ENCODE data around the gene FSTL5. TPM values are rescaled to one million over a fixed set of nuclear protein-coding genes. Genes with fewer than 3 reads are reported as not detected.

FSTL5 gene
- total RNA-seq, 2 donors from 2014 or later: not detected

GRCh38 chr4:161522031-161522430 lies 641.8 kb downstream of the FSTL5 start:
- H3K36me3 Mint-ChIP-seq (ENCODE audit: low read depth): no peaks in the 10 kb centered on the region
- H3K4me1 Mint-ChIP-seq: no peaks in the 10 kb centered on the region
- no peaks in the 10 kb centered on the region for H3K27me3 Mint-ChIP-seq
- H3K27ac Mint-ChIP-seq: no peak overlapping the region
- H3K4me3 Mint-ChIP-seq: no peak overlapping the region
- ATAC-seq: no peak
- H3K9me3 ChIP-seq (ENCODE audit: control insufficient read depth, low read length, poor library complexity, severe bottlenecking): no peaks in the 10 kb centered on the region
- no peak for DNase-seq

GRCh38 chr4:161519611-161520010 lies 644.2 kb downstream of the FSTL5 start:
- H3K36me3 Mint-ChIP-seq (ENCODE audit: low read depth): no peaks in the 10 kb centered on the region
- H3K9me3 ChIP-seq (ENCODE audit: control insufficient read depth, low read length, poor library complexity, severe bottlenecking): no peaks in the 10 kb centered on the region
- no peaks in the 10 kb centered on the region for H3K27me3 Mint-ChIP-seq
- H3K4me3 Mint-ChIP-seq: no peak overlapping the region
- H3K4me1 Mint-ChIP-seq: no peaks in the 10 kb centered on the region
- no peak for DNase-seq
- ATAC-seq: no peak
- no peak overlapping the region for H3K27ac Mint-ChIP-seq

GRCh38 chr4:161517941-161518340 lies 645.9 kb downstream of the FSTL5 start:
- H3K9me3 ChIP-seq (ENCODE audit: control insufficient read depth, low read length, poor library complexity, severe bottlenecking): no peaks in the 10 kb centered on the region
- no peak for ATAC-seq
- Mint-ChIP-seq H3K36me3 (ENCODE audit: low read depth) (no peaks in the 10 kb centered on the region), H3K27ac (no peak overlapping the region), H3K4me1 (no peaks in the 10 kb centered on the region), H3K4me3 (no peak overlapping the region), H3K27me3 (no peaks in the 10 kb centered on the region)
- no peak for DNase-seq

GRCh38 chr4:161505141-161505540 lies 658.7 kb downstream of the FSTL5 start:
- Mint-ChIP-seq H3K4me3 (no peak overlapping the region), H3K27me3 (no peaks in the 10 kb centered on the region), H3K4me1 (no peaks in the 10 kb centered on the region), H3K27ac (no peak overlapping the region), H3K36me3 (ENCODE audit: low read depth) (no peaks in the 10 kb centered on the region)
- no peak for DNase-seq
- H3K9me3 ChIP-seq (ENCODE audit: control insufficient read depth, low read length, poor library complexity, severe bottlenecking): no peaks in the 10 kb centered on the region
- no peak for ATAC-seq

- no peak for DNase-seq
- no peaks in the 10 kb centered on the region for H3K4me1 Mint-ChIP-seq
- ATAC-seq: no peak
- no peak overlapping the region for H3K27ac Mint-ChIP-seq
- no peaks in the 10 kb centered on the region for H3K36me3 Mint-ChIP-seq (ENCODE audit: low read depth)
- no peaks in the 10 kb centered on the region for H3K27me3 Mint-ChIP-seq
- no peak overlapping the region for H3K4me3 Mint-ChIP-seq
- H3K9me3 ChIP-seq (ENCODE audit: control insufficient read depth, low read length, poor library complexity, severe bottlenecking): no peaks in the 10 kb centered on the region
Measured at GRCh38 chr4:161498155-161498554, 665.6 kb downstream of the FSTL5 start.

GRCh38 chr4:161486461-161486860 lies 677.3 kb downstream of the FSTL5 start:
- H3K4me1 Mint-ChIP-seq: no peaks in the 10 kb centered on the region
- no peak overlapping the region for H3K27ac Mint-ChIP-seq
- H3K27me3 Mint-ChIP-seq: no peaks in the 10 kb centered on the region
- ATAC-seq: no peak
- H3K4me3 Mint-ChIP-seq: no peak overlapping the region
- DNase-seq: no peak
- no peaks in the 10 kb centered on the region for H3K36me3 Mint-ChIP-seq (ENCODE audit: low read depth)
- H3K9me3 ChIP-seq (ENCODE audit: control insufficient read depth, low read length, poor library complexity, severe bottlenecking): no peaks in the 10 kb centered on the region

- DNase-seq: no peak
- Mint-ChIP-seq H3K27ac (no peak overlapping the region), H3K4me3 (no peak overlapping the region), H3K36me3 (ENCODE audit: low read depth) (no peaks in the 10 kb centered on the region), H3K27me3 (no peaks in the 10 kb centered on the region), H3K4me1 (no peaks in the 10 kb centered on the region)
- no peak for ATAC-seq
- no peaks in the 10 kb centered on the region for H3K9me3 ChIP-seq (ENCODE audit: control insufficient read depth, low read length, poor library complexity, severe bottlenecking)
Measured at GRCh38 chr4:161466316-161466715, 697.5 kb downstream of the FSTL5 start.

GRCh38 chr4:161463436-161463835 lies 700.4 kb downstream of the FSTL5 start:
- Mint-ChIP-seq H3K4me3 (no peak overlapping the region), H3K27ac (no peak overlapping the region), H3K36me3 (ENCODE audit: low read depth) (no peaks in the 10 kb centered on the region), H3K27me3 (no peaks in the 10 kb centered on the region), H3K4me1 (no peaks in the 10 kb centered on the region)
- ATAC-seq (no peak), DNase-seq (no peak)
- no peaks in the 10 kb centered on the region for H3K9me3 ChIP-seq (ENCODE audit: control insufficient read depth, low read length, poor library complexity, severe bottlenecking)

- DNase-seq (no peak), ATAC-seq (no peak)
- H3K27me3 Mint-ChIP-seq: no peaks in the 10 kb centered on the region
- H3K4me1 Mint-ChIP-seq: no peaks in the 10 kb centered on the region
- no peaks in the 10 kb centered on the region for H3K9me3 ChIP-seq (ENCODE audit: control insufficient read depth, low read length, poor library complexity, severe bottlenecking)
- H3K36me3 Mint-ChIP-seq (ENCODE audit: low read depth): no peaks in the 10 kb centered on the region
- no peak overlapping the region for H3K27ac Mint-ChIP-seq
- H3K4me3 Mint-ChIP-seq: no peak overlapping the region
Measured at GRCh38 chr4:161457906-161458305, 705.9 kb downstream of the FSTL5 start.

- H3K4me1 Mint-ChIP-seq: no peaks in the 10 kb centered on the region
- H3K36me3 Mint-ChIP-seq (ENCODE audit: low read depth): no peaks in the 10 kb centered on the region
- DNase-seq: no peak
- no peak for ATAC-seq
- H3K27me3 Mint-ChIP-seq: no peaks in the 10 kb centered on the region
- no peaks in the 10 kb centered on the region for H3K9me3 ChIP-seq (ENCODE audit: control insufficient read depth, low read length, poor library complexity, severe bottlenecking)
- H3K4me3 Mint-ChIP-seq: no peak overlapping the region
- H3K27ac Mint-ChIP-seq: no peak overlapping the region
Measured at GRCh38 chr4:161457311-161457710, 706.5 kb downstream of the FSTL5 start.

GRCh38 chr4:161454860-161455259 lies 708.9 kb downstream of the FSTL5 start:
- DNase-seq (no peak), ATAC-seq (no peak)
- H3K27ac Mint-ChIP-seq: no peak overlapping the region
- no peaks in the 10 kb centered on the region for H3K9me3 ChIP-seq (ENCODE audit: control insufficient read depth, low read length, poor library complexity, severe bottlenecking)
- no peaks in the 10 kb centered on the region for H3K27me3 Mint-ChIP-seq
- H3K4me1 Mint-ChIP-seq: no peaks in the 10 kb centered on the region
- no peaks in the 10 kb centered on the region for H3K36me3 Mint-ChIP-seq (ENCODE audit: low read depth)
- H3K4me3 Mint-ChIP-seq: no peak overlapping the region

GRCh38 chr4:161448550-161449180 lies 715.1 kb downstream of the FSTL5 start:
- H3K4me3 Mint-ChIP-seq: no peak overlapping the region
- H3K27me3 Mint-ChIP-seq: no peaks in the 10 kb centered on the region
- no peaks in the 10 kb centered on the region for H3K4me1 Mint-ChIP-seq
- H3K27ac Mint-ChIP-seq: no peak overlapping the region
- no peak for ATAC-seq
- no peaks in the 10 kb centered on the region for H3K36me3 Mint-ChIP-seq (ENCODE audit: low read depth)
- H3K9me3 ChIP-seq (ENCODE audit: control insufficient read depth, low read length, poor library complexity, severe bottlenecking): no peaks in the 10 kb centered on the region
- DNase-seq: no peak

- H3K9me3 ChIP-seq (ENCODE audit: control insufficient read depth, low read length, poor library complexity, severe bottlenecking): no peaks in the 10 kb centered on the region
- H3K4me1 Mint-ChIP-seq: no peaks in the 10 kb centered on the region
- DNase-seq (no peak), ATAC-seq (no peak)
- no peaks in the 10 kb centered on the region for H3K36me3 Mint-ChIP-seq (ENCODE audit: low read depth)
- H3K27ac Mint-ChIP-seq: no peak overlapping the region
- no peaks in the 10 kb centered on the region for H3K27me3 Mint-ChIP-seq
- no peak overlapping the region for H3K4me3 Mint-ChIP-seq
Measured at GRCh38 chr4:161444626-161445025, 719.2 kb downstream of the FSTL5 start.

- DNase-seq (no peak), ATAC-seq (no peak)
- Mint-ChIP-seq H3K27ac (no peak overlapping the region), H3K27me3 (no peaks in the 10 kb centered on the region), H3K4me1 (no peaks in the 10 kb centered on the region), H3K36me3 (ENCODE audit: low read depth) (no peaks in the 10 kb centered on the region), H3K4me3 (no peak overlapping the region)
- H3K9me3 ChIP-seq (ENCODE audit: control insufficient read depth, low read length, poor library complexity, severe bottlenecking): no peaks in the 10 kb centered on the region
Measured at GRCh38 chr4:161442921-161443320, 720.9 kb downstream of the FSTL5 start.

All from T-helper 17 cell (primary cell).